ENCODE measurements around the gene HPSE2.

HPSE2 gene

DNA sequence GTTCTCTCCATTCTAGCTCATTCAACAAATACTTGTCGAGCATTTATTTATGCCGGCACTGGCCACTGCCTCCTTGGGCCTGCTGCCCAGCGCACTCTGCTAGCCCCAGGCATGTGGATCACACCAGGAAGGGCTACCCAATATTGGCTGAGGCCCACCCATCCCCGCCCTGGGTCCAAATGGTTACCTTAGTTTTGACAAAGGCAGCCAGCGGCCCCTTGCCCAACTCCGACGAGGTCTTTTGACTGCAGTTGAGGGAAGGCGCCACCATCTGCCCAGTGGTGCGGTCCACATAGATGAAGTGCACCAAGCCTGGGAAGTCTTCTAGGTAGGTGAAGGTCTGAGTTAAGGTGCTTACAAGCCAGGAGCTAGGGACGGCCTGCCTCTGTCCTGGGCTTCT, 813.5 kb downstream of the HPSE2 start:
- Histone ChIP-seq H3K4me3 (ENCODE audit: low read length) (no peak overlapping the region), H3K9ac (ENCODE audit: low read length) (no peak overlapping the region), H3K36me3 (ENCODE audit: control insufficient read depth, insufficient read depth, low read length) (no peaks in the 10 kb centered on the region), H3K4me1 (ENCODE audit: control insufficient read depth, insufficient read depth, low read length) (no peaks in the 10 kb centered on the region), H3K9me3 (ENCODE audit: control insufficient read depth, low read length) (no peaks in the 10 kb centered on the region), H3K27me3 (ENCODE audit: control insufficient read depth, insufficient read depth, low read length) (no peaks in the 10 kb centered on the region)

DNA sequence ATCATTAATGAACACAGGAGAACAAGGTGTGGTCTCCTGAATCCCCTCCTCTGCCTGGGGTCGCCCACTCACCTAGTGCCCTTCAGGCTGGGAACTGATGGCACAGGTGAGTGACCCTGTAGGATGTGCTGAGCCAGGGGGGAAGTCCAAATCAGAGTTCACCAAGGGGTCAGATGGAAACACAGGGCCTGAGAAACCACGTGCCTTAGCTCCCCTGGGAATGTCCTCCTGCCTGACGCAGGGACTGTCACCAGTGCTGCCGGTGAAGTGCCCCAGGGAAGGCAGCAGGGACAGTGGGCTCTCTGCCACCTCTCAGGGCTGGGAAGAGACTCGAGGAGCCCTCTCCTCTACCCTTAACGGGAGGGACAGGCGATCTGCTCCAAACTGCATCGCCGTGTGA, 814.9 kb downstream of the HPSE2 start:
- Histone ChIP-seq H3K9me3 (ENCODE audit: control insufficient read depth, low read length) (no peaks in the 10 kb centered on the region), H3K9ac (ENCODE audit: low read length) (no peak overlapping the region), H3K36me3 (ENCODE audit: control insufficient read depth, insufficient read depth, low read length) (no peaks in the 10 kb centered on the region), H3K4me3 (ENCODE audit: low read length) (no peak overlapping the region), H3K27me3 (ENCODE audit: control insufficient read depth, insufficient read depth, low read length) (no peaks in the 10 kb centered on the region), H3K4me1 (ENCODE audit: control insufficient read depth, insufficient read depth, low read length) (no peaks in the 10 kb centered on the region)

DNA sequence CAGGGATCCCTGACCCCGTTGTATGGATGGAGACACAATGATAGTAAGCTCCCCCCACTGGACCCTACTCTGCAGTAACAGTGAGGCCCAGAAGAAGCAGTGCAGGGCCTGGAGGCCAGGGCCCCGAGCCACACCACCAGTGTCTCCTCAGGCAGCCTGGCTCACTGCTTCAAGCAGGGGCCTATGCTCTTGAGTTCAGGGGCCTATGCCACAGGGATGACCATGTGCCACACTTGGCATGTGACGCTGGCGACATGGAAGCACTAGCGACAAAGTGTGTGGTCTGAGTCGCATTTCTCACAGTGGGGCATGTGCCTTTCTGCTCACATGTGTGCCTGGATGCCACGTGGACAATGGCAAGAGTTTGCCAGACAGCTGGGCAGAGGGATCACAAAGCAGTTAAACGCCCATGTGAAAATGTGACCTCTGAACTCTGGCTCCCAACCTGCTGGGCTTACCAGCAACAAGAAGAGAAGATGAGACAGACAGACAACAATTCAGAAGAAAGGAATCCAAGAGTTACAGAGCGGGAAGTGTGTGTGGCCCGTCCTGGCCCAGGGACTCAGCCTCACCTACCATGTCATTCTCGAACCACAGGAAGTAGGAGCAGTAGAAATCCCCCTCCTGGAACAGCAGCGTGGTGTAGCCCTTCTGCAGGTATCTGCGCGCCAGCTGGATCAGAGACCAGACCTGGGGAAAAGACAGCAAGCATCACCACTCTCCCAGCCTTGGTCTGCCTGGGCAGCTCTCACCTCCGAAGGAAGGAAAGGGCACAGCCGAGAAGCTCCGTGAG, 816.0 kb downstream of the HPSE2 start:
- Histone ChIP-seq H3K4me3 (ENCODE audit: low read length) (no peak overlapping the region), H3K36me3 (ENCODE audit: control insufficient read depth, insufficient read depth, low read length) (no peaks in the 10 kb centered on the region), H3K27me3 (ENCODE audit: control insufficient read depth, insufficient read depth, low read length) (no peaks in the 10 kb centered on the region), H3K9ac (ENCODE audit: low read length) (no peak overlapping the region), H3K4me1 (ENCODE audit: control insufficient read depth, insufficient read depth, low read length) (peaks cover 7% of the 10 kb centered on the region), H3K9me3 (ENCODE audit: control insufficient read depth, low read length) (no peaks in the 10 kb centered on the region)

DNA sequence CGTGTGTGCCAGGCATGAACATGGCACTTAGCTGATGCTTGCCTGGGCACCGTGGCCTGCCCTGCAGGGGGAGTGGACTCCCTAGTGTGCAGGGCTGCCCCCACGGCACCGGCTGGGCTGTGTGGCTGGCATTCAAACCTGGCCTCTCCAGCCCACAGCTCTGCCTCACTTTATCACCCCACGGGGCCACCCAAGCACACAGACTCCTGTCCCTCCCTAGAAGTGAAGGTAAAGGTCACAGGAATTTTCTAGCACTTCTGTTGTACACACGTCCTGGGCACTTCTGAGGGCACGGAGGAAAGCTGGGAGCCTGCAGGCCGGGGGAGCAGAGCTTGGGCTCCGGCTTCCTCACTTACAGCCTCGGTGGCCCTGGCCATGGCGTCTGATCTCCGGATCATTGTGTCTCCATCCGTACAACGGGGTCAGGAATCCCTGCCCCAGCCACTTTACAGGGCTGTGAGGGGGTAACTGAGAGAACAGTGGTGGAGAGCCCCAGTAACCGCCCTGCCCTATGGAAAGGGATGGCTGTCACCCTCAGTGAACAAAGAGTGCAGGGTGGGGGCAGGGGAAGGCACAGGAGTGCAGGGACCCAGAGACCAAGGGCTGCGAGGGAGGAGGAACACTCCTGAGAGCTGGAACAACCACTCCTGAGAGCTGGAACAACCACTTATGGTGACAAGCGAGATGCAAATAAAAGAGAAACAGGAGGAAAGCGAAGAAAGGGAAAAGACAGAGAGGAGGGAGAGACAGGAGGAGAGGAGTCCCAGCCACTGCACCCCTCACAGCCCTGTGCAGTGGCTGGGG, 816.8 kb downstream of the HPSE2 start:
- Histone ChIP-seq H3K9me3 (ENCODE audit: control insufficient read depth, low read length) (no peaks in the 10 kb centered on the region), H3K4me3 (ENCODE audit: low read length) (no peak overlapping the region), H3K4me1 (ENCODE audit: control insufficient read depth, insufficient read depth, low read length) (peaks cover 11% of the 10 kb centered on the region), H3K27me3 (ENCODE audit: control insufficient read depth, insufficient read depth, low read length) (no peaks in the 10 kb centered on the region), H3K36me3 (ENCODE audit: control insufficient read depth, insufficient read depth, low read length) (no peaks in the 10 kb centered on the region), H3K9ac (ENCODE audit: low read length) (no peak overlapping the region)

DNA sequence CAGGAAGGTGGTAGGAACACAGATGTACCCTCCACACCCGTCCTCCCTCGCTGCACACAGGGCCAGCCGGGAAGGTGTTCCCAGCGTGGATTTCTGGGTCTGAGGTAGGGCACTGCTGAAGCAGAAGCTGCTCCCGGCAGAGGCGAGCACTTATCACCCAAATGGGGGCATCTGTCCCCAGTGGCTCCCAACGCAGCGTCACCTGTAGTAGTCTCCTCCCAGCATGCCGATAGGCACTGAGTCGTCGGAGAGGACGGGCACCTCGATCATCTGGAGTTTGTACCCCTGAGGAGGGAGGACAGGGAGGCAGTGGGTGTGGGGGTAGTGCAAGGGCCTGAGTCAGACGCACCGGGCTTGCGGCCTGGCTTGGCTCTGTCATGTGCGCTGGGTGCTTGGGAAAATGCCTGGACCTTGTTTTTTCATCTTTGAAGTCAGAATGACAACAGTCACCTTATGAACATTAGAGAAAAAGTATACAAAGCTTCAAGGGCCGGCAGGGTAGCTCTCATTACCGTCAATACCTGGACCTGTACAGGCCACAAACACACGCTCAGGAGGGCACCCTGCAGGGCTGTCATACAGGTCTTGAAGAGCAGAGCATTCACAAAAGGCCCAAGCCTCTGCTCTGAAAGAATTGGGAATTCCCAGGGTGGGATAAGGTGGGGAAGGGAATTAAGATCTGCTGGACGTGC, 817.5 kb downstream of the HPSE2 start:
- Histone ChIP-seq H3K4me1 (ENCODE audit: control insufficient read depth, insufficient read depth, low read length) (peaks cover 11% of the 10 kb centered on the region), H3K9me3 (ENCODE audit: control insufficient read depth, low read length) (no peaks in the 10 kb centered on the region), H3K27me3 (ENCODE audit: control insufficient read depth, insufficient read depth, low read length) (no peaks in the 10 kb centered on the region), H3K9ac (ENCODE audit: low read length) (no peak overlapping the region), H3K4me3 (ENCODE audit: low read length) (no peak overlapping the region), H3K36me3 (ENCODE audit: control insufficient read depth, insufficient read depth, low read length) (no peaks in the 10 kb centered on the region)

DNA sequence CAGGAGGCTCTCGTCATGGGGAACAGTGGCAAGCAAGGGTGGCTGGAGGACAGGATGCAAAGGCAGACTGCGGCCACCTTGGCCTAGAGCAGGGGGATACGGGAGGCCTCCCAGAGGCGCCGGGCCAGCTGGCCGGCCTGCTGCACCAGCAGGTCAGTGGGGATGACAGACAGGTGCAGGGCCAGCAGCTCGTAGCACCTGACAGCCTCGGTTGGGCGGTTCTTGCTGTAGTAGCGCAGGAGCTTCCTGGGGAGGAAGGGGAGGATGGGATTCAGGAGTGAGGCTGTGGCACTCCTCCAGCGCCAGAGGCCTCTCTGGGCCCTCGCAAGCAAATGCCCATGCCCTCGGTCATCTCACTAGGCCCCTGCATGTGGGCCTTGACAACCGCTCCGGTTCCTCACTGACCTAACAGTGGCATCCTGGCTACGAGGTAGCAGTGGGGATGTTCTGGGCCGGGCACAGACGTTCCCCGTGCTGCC, 818.1 kb downstream of the HPSE2 start:
- H3K27me3 ChIP-seq (ENCODE audit: control insufficient read depth, insufficient read depth, low read length), result no peaks in the 10 kb centered on the region
- no peaks in the 10 kb centered on the region for H3K36me3 ChIP-seq (ENCODE audit: control insufficient read depth, insufficient read depth, low read length)
- no peak overlapping the region for H3K4me3 ChIP-seq (ENCODE audit: low read length)
- H3K9ac ChIP-seq (ENCODE audit: low read length), result no peak overlapping the region
- H3K4me1 ChIP-seq (ENCODE audit: control insufficient read depth, insufficient read depth, low read length), result peaks cover 11% of the 10 kb centered on the region
- H3K9me3 ChIP-seq (ENCODE audit: control insufficient read depth, low read length), result no peaks in the 10 kb centered on the region

DNA sequence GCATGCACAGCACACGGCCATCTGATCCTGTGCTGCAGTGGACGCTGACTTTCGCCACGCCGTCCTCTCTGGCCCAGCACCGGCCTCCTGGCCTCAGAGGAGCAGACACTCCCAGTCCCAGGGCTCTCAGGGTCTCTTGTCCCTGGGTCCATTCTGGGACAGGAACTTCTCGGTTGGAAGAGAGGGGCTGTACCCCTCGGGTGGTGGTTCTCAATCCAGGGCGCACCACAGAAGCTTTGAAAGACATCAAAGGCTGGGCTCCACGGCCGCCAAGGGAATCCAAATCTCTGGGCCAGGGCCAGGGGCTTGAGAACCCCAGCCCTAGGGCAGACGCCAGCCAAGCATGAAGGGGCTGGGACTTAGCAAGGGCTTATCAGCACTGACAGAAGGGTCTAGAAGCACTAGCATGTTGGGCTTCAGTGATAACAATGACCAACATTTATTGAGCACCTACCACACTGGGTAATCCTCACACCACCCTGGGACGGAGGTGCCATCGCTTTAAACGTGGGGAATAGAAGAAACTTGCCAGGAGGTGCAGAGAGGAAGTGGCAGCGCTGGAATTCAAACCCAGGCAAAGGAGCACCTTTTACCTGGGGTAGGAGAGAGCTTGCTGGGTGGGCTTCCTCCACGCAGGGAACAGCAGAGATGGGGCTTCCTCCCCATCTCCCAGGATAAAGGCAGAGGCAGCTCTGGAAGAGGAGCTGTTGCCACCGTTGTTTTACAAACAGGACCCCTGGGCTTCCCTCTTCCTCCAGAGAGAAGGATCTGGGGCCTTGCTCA, 818.9 kb downstream of the HPSE2 start:
- Histone ChIP-seq H3K9ac (ENCODE audit: low read length) (no peak overlapping the region), H3K9me3 (ENCODE audit: control insufficient read depth, low read length) (no peaks in the 10 kb centered on the region), H3K4me3 (ENCODE audit: low read length) (no peak overlapping the region), H3K4me1 (ENCODE audit: control insufficient read depth, insufficient read depth, low read length) (peaks cover 11% of the 10 kb centered on the region), H3K27me3 (ENCODE audit: control insufficient read depth, insufficient read depth, low read length) (no peaks in the 10 kb centered on the region), H3K36me3 (ENCODE audit: control insufficient read depth, insufficient read depth, low read length) (no peaks in the 10 kb centered on the region)

DNA sequence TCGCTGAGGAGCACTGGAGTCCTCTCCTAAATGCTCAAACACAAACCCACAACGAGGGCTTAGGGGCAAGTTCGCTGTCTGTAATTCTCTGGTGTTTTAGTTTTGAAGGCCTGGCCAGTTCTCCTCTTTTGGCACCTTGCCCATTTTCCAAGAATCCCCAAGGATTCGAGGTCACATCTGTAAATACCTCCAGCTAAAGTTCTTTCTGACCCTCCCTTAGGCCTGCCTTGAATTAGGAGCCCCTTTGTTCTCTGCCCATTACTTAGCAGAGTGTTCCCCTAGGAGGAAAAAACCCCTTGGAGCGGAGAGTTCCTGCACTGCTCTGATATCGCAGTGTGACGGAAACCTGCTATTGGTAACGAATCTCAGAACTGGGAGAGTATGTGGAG, 819.9 kb downstream of the HPSE2 start:
- Histone ChIP-seq H3K4me1 (ENCODE audit: control insufficient read depth, insufficient read depth, low read length) (peaks cover 11% of the 10 kb centered on the region), H3K27me3 (ENCODE audit: control insufficient read depth, insufficient read depth, low read length) (no peaks in the 10 kb centered on the region), H3K9ac (ENCODE audit: low read length) (no peak overlapping the region), H3K36me3 (ENCODE audit: control insufficient read depth, insufficient read depth, low read length) (no peaks in the 10 kb centered on the region), H3K9me3 (ENCODE audit: control insufficient read depth, low read length) (no peaks in the 10 kb centered on the region), H3K4me3 (ENCODE audit: low read length) (no peak overlapping the region)

DNA sequence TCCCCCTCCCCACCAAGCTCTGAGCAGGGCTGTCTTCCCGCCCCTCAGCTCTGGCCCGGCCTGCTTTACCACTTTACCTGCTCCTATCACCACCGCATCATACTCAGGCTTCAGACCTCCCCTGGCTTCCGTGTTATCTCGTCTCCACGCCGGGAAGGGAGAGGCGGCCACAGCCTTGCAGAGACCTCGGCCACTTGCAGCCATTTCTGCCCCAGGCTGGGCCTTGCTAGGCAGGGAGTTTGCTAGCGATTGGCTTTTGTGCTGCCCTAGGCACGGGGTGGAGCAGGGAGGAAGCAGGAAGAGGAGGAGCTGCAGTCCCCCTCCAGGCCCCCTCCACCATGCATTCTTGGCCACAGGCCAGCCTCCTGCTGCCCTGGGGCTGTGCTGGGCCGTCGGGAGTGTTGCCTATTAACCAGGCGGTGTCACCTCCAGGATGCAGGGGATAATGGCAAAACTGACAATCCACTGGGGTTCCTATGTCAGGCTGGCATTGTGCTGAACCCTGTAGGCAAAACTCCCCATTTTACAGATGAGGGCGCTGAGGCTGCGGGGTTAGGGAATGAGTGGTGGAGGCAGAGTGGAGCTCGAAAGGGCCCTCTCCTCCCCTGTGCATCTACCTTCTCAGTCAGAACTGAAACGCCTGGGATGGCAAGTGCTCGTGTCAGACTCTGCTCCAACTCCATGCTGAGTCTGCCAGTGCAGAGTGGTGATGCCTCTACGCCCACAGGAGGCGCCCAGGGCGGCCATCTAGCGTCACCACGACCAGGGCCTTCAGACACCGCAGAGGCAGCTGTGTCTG, 820.5 kb downstream of the HPSE2 start, which contains the start of gene PYROXD2:
PYROXD2 (minus strand) TSS at position 251 of the 799 bp plus-strand sequence; CDS start at position 204, 47 bp downstream.
- H3K4me1 ChIP-seq (ENCODE audit: control insufficient read depth, insufficient read depth, low read length), result peaks cover 11% of the 10 kb centered on the region
- no peaks in the 10 kb centered on the region for H3K9me3 ChIP-seq (ENCODE audit: control insufficient read depth, low read length)
- H3K36me3 ChIP-seq (ENCODE audit: control insufficient read depth, insufficient read depth, low read length), result no peaks in the 10 kb centered on the region
- H3K9ac ChIP-seq (ENCODE audit: low read length), result peak within 1 kb of the TSS; percentile 75
- H3K4me3 ChIP-seq (ENCODE audit: low read length), result peak within 1 kb of the TSS; percentile 54
- no peaks in the 10 kb centered on the region for H3K27me3 ChIP-seq (ENCODE audit: control insufficient read depth, insufficient read depth, low read length)

DNA sequence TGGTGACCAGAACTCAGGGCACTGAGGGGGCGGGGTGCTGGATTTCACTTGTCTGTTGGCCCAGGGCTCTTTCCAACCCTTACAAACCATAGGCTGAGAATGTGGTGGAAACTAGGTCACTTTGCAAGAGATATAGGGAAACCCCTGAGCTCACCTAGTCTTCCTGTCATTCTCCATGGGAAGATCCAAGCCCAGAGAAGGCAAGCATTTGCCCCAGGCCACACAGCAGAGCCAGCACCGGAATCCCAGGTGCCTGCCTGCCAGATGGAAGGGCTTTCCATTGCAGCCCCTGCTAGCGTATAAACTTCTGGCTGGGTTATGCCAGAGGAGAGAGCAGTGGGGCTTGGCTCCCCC, 821.1 kb downstream of the HPSE2 start:
- Histone ChIP-seq H3K4me1 (ENCODE audit: control insufficient read depth, insufficient read depth, low read length) (peaks cover 11% of the 10 kb centered on the region), H3K27me3 (ENCODE audit: control insufficient read depth, insufficient read depth, low read length) (no peaks in the 10 kb centered on the region), H3K36me3 (ENCODE audit: control insufficient read depth, insufficient read depth, low read length) (no peaks in the 10 kb centered on the region), H3K4me3 (ENCODE audit: low read length) (peak overlapping the region; percentile 54), H3K9ac (ENCODE audit: low read length) (peak overlapping the region; percentile 75), H3K9me3 (ENCODE audit: control insufficient read depth, low read length) (no peaks in the 10 kb centered on the region)

DNA sequence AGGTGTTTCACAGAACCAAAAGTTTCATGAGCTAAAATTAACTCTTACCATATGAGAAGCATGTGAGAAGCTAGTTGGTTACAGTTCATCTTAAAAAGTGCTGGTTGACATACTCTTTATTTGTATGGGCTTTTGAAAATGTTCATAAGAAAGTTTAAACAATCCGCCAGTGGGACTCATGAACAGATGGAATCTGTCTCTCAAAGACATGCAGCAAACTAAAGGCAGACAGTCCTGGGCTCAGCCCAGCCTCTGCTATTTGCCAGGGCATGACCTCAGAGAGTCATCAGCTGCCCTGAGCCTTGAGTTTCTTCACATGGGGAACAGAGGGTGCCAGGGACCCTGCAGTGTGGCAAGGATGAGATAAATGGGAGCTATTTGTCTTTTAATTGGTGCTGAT, 823.9 kb downstream of the HPSE2 start:
- Histone ChIP-seq H3K4me1 (ENCODE audit: control insufficient read depth, insufficient read depth, low read length) (peaks cover 18% of the 10 kb centered on the region), H3K36me3 (ENCODE audit: control insufficient read depth, insufficient read depth, low read length) (no peaks in the 10 kb centered on the region), H3K27me3 (ENCODE audit: control insufficient read depth, insufficient read depth, low read length) (no peaks in the 10 kb centered on the region), H3K4me3 (ENCODE audit: low read length) (no peak overlapping the region), H3K9me3 (ENCODE audit: control insufficient read depth, low read length) (no peaks in the 10 kb centered on the region), H3K9ac (ENCODE audit: low read length) (no peak overlapping the region)
